Ishikawa (cell line): ENCODE measurements around the gene WNT4.

Source experiments
- CEBPB ChIP-seq: IDR thresholded peaks from 2 replicates; pipeline ENCODE4 v1.6.1; 2012
- CREB1 ChIP-seq: IDR thresholded peaks from 2 replicates; pipeline ENCODE4 v1.6.1; 2012; ENCODE audit warnings: low read depth
- EP300 ChIP-seq: IDR thresholded peaks from 2 replicates; pipeline ENCODE4 v1.6.1; 2012; ENCODE audit warnings: borderline replicate concordance
- FOXM1 ChIP-seq: IDR thresholded peaks from 2 replicates; pipeline ENCODE4 v1.6.1; 2012; ENCODE audit warnings: low read depth, borderline replicate concordance
- MAX ChIP-seq: IDR thresholded peaks from 2 replicates; pipeline ENCODE4 v1.6.1; 2012
- NFIC ChIP-seq: IDR thresholded peaks from 2 replicates; pipeline ENCODE4 v1.6.1; 2012
- TEAD4 ChIP-seq: IDR thresholded peaks from 2 replicates; pipeline ENCODE4 v1.6.1; 2012

GRCh38 chr1:22157359-22157966 is 14.6 kb upstream of the WNT4 start:
- no peak for TF ChIP-seq EP300
- TF ChIP-seq CREB1, result no peak
- no peak for TF ChIP-seq MAX
- TF ChIP-seq NFIC, result no peak
- no peak for TF ChIP-seq FOXM1
- no peak for TF ChIP-seq CEBPB
- no peak for TF ChIP-seq TEAD4
